Body of pancreas (tissue), 4 donors: ENCODE results near the gene SYNE3.

Source experiments
- POLR2A ChIP-seq, 3 donors: fragments of 450-650 bp; IDR thresholded peaks; one replicate each; pipeline ENCODE4 v1.6.1; 2016; ENCODE audit warnings: antibody characterized with exemption in 3 of 3, mild to moderate bottlenecking in 2 of 3
- TF ChIP-seq, protein P1 (sequence below), 7 experiments: fragments of 450-650 bp in 4 of 7; fragments of 200-600 bp in 3 of 7; sonication (generic) in 3 of 7; IDR thresholded peaks; one replicate each; pipeline ENCODE4 v1.5.1; 2016 to 2019; ENCODE audit warnings: antibody characterized with exemption in 7 of 7

GRCh38 chr14:95491936-95492608 lies 24.4 kb downstream of the SYNE3 start:
- TF ChIP-seq, protein P1, sequence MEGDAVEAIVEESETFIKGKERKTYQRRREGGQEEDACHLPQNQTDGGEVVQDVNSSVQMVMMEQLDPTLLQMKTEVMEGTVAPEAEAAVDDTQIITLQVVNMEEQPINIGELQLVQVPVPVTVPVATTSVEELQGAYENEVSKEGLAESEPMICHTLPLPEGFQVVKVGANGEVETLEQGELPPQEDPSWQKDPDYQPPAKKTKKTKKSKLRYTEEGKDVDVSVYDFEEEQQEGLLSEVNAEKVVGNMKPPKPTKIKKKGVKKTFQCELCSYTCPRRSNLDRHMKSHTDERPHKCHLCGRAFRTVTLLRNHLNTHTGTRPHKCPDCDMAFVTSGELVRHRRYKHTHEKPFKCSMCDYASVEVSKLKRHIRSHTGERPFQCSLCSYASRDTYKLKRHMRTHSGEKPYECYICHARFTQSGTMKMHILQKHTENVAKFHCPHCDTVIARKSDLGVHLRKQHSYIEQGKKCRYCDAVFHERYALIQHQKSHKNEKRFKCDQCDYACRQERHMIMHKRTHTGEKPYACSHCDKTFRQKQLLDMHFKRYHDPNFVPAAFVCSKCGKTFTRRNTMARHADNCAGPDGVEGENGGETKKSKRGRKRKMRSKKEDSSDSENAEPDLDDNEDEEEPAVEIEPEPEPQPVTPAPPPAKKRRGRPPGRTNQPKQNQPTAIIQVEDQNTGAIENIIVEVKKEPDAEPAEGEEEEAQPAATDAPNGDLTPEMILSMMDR (IDR thresholded peaks at IDR 0.05): no peak
- no peak for TF ChIP-seq POLR2A (IDR thresholded peaks at IDR 0.05)
